Thyroid gland (tissue), 4 donors: ENCODE results near the gene DIP2A.

Source experiments
- CTCF ChIP-seq, 6 experiments: fragments of 200-600 bp in 3 of 6; fragments of 450-650 bp in 3 of 6; sonication (generic) in 3 of 6; IDR thresholded peaks; one replicate each; pipeline ENCODE4 v1.5.1; 2016 to 2019; ENCODE audit warnings: antibody characterized with exemption in 6 of 6, mild to moderate bottlenecking in 2 of 6, inconsistent platforms in 1 of 6, moderate library complexity in 1 of 6
- POLR2A ChIP-seq, 2 donors: fragments of 450-650 bp; IDR thresholded peaks; one replicate each; pipeline ENCODE4 v1.6.1; 2017; ENCODE audit warnings: antibody characterized with exemption in 2 of 2, mild to moderate bottlenecking in 2 of 2, moderate library complexity in 1 of 2

GRCh38 chr21:46489162-46489663 is 30.5 kb downstream of the DIP2A start:
- TF ChIP-seq CTCF (IDR thresholded peaks at IDR 0.05) (no peak), POLR2A (IDR thresholded peaks at IDR 0.05) (no peak)
